CD8-positive, alpha-beta memory T cell (primary cell): ENCODE measurements around the gene SUPT4H1. TPM values are rescaled to one million over a fixed set of nuclear protein-coding genes. Genes with fewer than 3 reads are reported as not detected.
A peak's percentile ranks its signal among the peaks of the same experiment; 100 is the strongest.

Experiments
- CTCF ChIA-PET: fragments of 350-600 bp; sonication (Branson Sonifier 250); formaldehyde crosslinking; loops from one replicate; lab custom pipeline; 2021; ENCODE audit warnings: antibody characterized with exemption; lab: Charles Lee
- POLR2A ChIA-PET: fragments of 350-600 bp; sonication (Branson Sonifier 250); formaldehyde crosslinking; loops from one replicate; lab custom pipeline; 2021; ENCODE audit warnings: antibody characterized with exemption; lab: Charles Lee
- DNase-seq, 5 donors: peaks; one replicate each; pipeline versions ENCODE4 v3.0.0 to v3.0.0-alpha.2; 2020 to 2022; ENCODE audit warnings: mixed read lengths in 1 of 5
- H3K27ac ChIP-seq: one replicate; pipeline ENCODE4 v1.7.0; 2013; ENCODE audit warnings: low read depth, mild to moderate bottlenecking, low read length, moderate library complexity
- H3K27me3 ChIP-seq: 2 replicates; pipeline ENCODE4 v1.7.0; 2013; ENCODE audit warnings: low read length, mild to moderate bottlenecking; ENCODE audit not compliant: insufficient read depth, poor library complexity, severe bottlenecking
- H3K36me3 ChIP-seq: 2 replicates; pipeline ENCODE4 v1.7.0; 2013; ENCODE audit warnings: mild to moderate bottlenecking, low read length, moderate library complexity; ENCODE audit not compliant: insufficient read depth
- H3K4me1 ChIP-seq: 2 replicates; pipeline ENCODE4 v1.7.0; 2013; ENCODE audit warnings: mild to moderate bottlenecking, low read length, moderate library complexity; ENCODE audit not compliant: insufficient read depth
- H3K4me3 ChIP-seq: 2 replicates; pipeline ENCODE4 v1.7.0; 2013; ENCODE audit warnings: mild to moderate bottlenecking, low read length
- H3K9me3 ChIP-seq: 2 replicates; pipeline ENCODE4 v1.7.0; 2013; ENCODE audit warnings: mild to moderate bottlenecking, low read length
- H3K27ac Mint-ChIP-seq, 8 donors: one replicate each; pipeline ENCODE4 v1.8.0; 2020 to 2021; ENCODE audit warnings: mixed read lengths in 8 of 8, mild to moderate bottlenecking in 6 of 8, inconsistent platforms in 3 of 8, moderate library complexity in 3 of 8
- H3K27me3 Mint-ChIP-seq, 2 donors: one replicate each; pipeline ENCODE4 v1.8.0; 2020 to 2021; ENCODE audit warnings: mixed read lengths in 2 of 2, mild to moderate bottlenecking in 1 of 2, moderate library complexity in 1 of 2
- H3K36me3 Mint-ChIP-seq, 3 donors: one replicate each; pipeline ENCODE4 v1.8.0; 2020 to 2021; ENCODE audit warnings: mixed read lengths in 3 of 3, inconsistent platforms in 1 of 3, mild to moderate bottlenecking in 1 of 3
- H3K4me1 Mint-ChIP-seq, 3 donors: one replicate each; pipeline ENCODE4 v1.8.0; 2020 to 2021; ENCODE audit warnings: mixed read lengths in 3 of 3, inconsistent platforms in 1 of 3, mild to moderate bottlenecking in 1 of 3
- H3K4me3 Mint-ChIP-seq, 7 donors: one replicate each; pipeline ENCODE4 v1.8.0; 2020 to 2021; ENCODE audit warnings: mixed read lengths in 7 of 7, mild to moderate bottlenecking in 6 of 7, moderate library complexity in 4 of 7, inconsistent platforms in 2 of 7
- H3K9me3 Mint-ChIP-seq, 5 donors: one replicate each; pipeline ENCODE4 v1.8.0; 2020 to 2022; ENCODE audit warnings: mixed read lengths in 5 of 5, mild to moderate bottlenecking in 3 of 5, moderate library complexity in 2 of 5, inconsistent platforms in 1 of 5
- polyA plus RNA-seq: library from polyadenylated mRNA; unstranded; fragments of 300-500 nt; fragmentation: Illumina TruSeq; gene quantifications from one replicate; pipeline ENCODE4 v1.2.3, GENCODE V29; 2021
- total RNA-seq, 2 experiments: library from RNA; stranded (reverse); gene quantifications; one replicate each; pipeline ENCODE4 v1.2.3, GENCODE V29; 2021

Gene SUPT4H1
- total and polyA plus RNA-seq, 3 experiments from 2014 or later = 97.5 to 149 (median 145) TPM

- H3K9me3 ChIP-seq = no peaks in the 10 kb centered on the region
- no peak for DNase-seq
- H3K27me3 ChIP-seq = no peaks in the 10 kb centered on the region
- H3K4me3 Mint-ChIP-seq = no peak overlapping the region
- no peak overlapping the region for H3K4me3 ChIP-seq
- peaks cover 0 to 1% of the 10 kb centered on the region in 2 donors for H3K27me3 Mint-ChIP-seq
- peaks cover 4 to 14% (median 6%) of the 10 kb centered on the region in 3 donors for H3K4me1 Mint-ChIP-seq
- ChIA-PET CTCF (interaction anchor here (0.5 to 2.6 kb wide), 3 partner anchors 14 to 59 kb away, joined by 3 to 9 read pairs (median 3); no protein-coding TSS in a partner anchor), POLR2A (interaction anchor here (0.7 kb wide), 1 partner anchor 793 kb away, joined by 4 read pairs; no protein-coding TSS in a partner anchor)
- H3K27ac ChIP-seq = no peak overlapping the region
- peaks cover 0 to 29% (median 2%) of the 10 kb centered on the region in 3 donors for H3K36me3 Mint-ChIP-seq
- no peaks in the 10 kb centered on the region for H3K36me3 ChIP-seq
- H3K4me1 ChIP-seq = peaks cover under 1% of the 10 kb centered on the region
- H3K27ac Mint-ChIP-seq = no peak overlapping the region
- no peaks in the 10 kb centered on the region for H3K9me3 Mint-ChIP-seq
These were observed 6.6 kb upstream of the SUPT4H1 start for GRCh38 chr17:58358408-58359172.

- no peaks in the 10 kb centered on the region for H3K9me3 Mint-ChIP-seq
- Histone ChIP-seq H3K27ac (no peak overlapping the region), H3K4me3 (no peak overlapping the region), H3K27me3 (no peaks in the 10 kb centered on the region), H3K36me3 (no peaks in the 10 kb centered on the region), H3K9me3 (no peaks in the 10 kb centered on the region), H3K4me1 (peaks cover 10% of the 10 kb centered on the region)
- H3K27ac Mint-ChIP-seq = peak overlapping the region in 1 of 8 donors; percentile 32
- H3K36me3 Mint-ChIP-seq = peaks cover 0 to 25% (median 2%) of the 10 kb centered on the region in 3 donors
- no peaks in the 10 kb centered on the region for H3K27me3 Mint-ChIP-seq
- POLR2A ChIA-PET = interaction anchor here (7.0 kb wide), 1 partner anchor 19 kb away, joined by 108 read pairs; no protein-coding TSS in a partner anchor
- H3K4me3 Mint-ChIP-seq = no peak overlapping the region
- CTCF ChIA-PET = interaction anchor here (0.5 to 8.7 kb wide), 7 partner anchors 13 to 60 kb away, joined by 3 to 97 read pairs (median 6); partner anchors contain the start of gene RNF43
- no peak for DNase-seq
- H3K4me1 Mint-ChIP-seq = peaks cover 13 to 24% (median 16%) of the 10 kb centered on the region in 3 donors
These were observed 5.6 kb upstream of the SUPT4H1 start for GRCh38 chr17:58357312-58358297.

DNA sequence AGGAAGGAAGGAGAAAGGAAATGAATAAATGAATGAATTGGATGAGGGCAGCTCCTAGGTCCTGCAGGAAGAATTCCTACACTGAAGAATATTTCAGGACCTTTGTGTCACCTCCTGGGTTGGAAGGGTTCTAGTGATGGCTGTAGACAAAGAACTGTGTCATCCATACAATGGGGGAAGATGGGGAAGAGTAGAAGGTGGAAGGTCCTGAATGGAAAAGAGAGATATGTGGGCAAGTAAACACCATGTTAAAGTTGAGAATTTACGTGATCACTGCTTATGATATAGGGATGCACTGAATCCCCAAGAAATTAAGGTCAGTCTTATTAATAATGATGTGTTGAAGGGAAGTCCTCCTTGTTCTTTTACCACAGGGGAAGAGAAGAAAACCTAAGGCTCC, 4.2 kb upstream of the SUPT4H1 start:
- Histone ChIP-seq H3K9me3 (no peaks in the 10 kb centered on the region), H3K36me3 (no peaks in the 10 kb centered on the region), H3K4me3 (no peak overlapping the region), H3K27ac (no peak overlapping the region), H3K4me1 (peaks cover 17% of the 10 kb centered on the region), H3K27me3 (no peaks in the 10 kb centered on the region)
- Mint-ChIP-seq H3K9me3 (no peaks in the 10 kb centered on the region), H3K36me3 (peaks cover 5 to 31% (median 6%) of the 10 kb centered on the region in 3 donors), H3K4me3 (no peak overlapping the region), H3K27me3 (no peaks in the 10 kb centered on the region), H3K27ac (peak overlapping the region in 3 of 8 donors; percentile 16 to 77 (median 36)), H3K4me1 (peaks cover 22 to 36% (median 28%) of the 10 kb centered on the region in 3 donors)
- no peak for DNase-seq
- POLR2A ChIA-PET = interaction anchor here (0.6 to 7.0 kb wide), 6 partner anchors 11 to 65 kb away, joined by 3 to 108 read pairs (median 6); partner anchors contain the start of gene RNF43
- CTCF ChIA-PET = interaction anchor here (0.8 to 8.7 kb wide), 6 partner anchors 12 to 155 kb away, joined by 3 to 97 read pairs (median 5); partner anchors contain the start of gene RNF43

DNA sequence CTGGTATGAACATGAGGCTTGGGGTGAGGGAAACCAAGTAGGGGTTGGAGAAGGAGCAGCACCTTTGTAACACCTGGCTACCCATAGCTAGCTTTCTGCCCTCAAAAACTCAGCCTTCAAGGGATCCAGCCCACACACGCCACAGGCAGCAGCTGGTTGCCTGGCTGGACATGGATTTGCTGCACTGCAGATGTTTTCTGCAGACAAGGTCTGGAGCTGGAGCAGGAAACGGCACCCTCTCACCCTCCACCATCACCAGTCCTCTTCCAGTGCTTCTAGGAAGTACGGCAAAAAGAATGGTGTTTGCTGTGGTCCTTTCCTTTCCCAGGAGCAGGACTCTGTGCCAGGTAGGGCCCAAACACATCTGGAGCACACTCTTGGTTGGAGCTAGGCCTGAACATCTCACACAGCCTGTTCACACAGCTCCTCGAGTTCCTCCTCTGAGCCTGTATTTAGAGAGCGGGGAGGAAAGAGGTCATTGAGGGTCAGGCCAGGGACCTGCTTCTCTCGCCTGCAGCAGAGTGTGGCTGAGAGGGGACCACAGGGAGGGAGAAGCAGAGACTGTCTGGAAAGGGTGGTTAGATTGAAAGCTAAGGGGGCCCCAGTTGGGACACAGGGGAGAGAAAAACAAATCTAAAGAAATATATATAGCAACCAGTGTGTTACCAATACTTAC, 2.7 kb upstream of the SUPT4H1 start:
- no peak for DNase-seq
- H3K9me3 Mint-ChIP-seq = no peaks in the 10 kb centered on the region
- H3K27me3 ChIP-seq = no peaks in the 10 kb centered on the region
- peaks cover 23% of the 10 kb centered on the region for H3K4me1 ChIP-seq
- H3K4me3 Mint-ChIP-seq = no peak overlapping the region
- H3K4me1 Mint-ChIP-seq = peaks cover 27 to 43% (median 37%) of the 10 kb centered on the region in 3 donors
- peaks cover 3% of the 10 kb centered on the region for H3K36me3 ChIP-seq
- ChIA-PET POLR2A (interaction anchor here (1.1 to 7.0 kb wide), 5 partner anchors 16 to 161 kb away, joined by 3 to 108 read pairs (median 6); partner anchors contain the start of gene RNF43), CTCF (interaction anchor here (1.2 to 8.7 kb wide), 6 partner anchors 10 to 133 kb away, joined by 3 to 97 read pairs (median 8); partner anchors contain the start of gene RNF43)
- H3K4me3 ChIP-seq = no peak overlapping the region
- H3K27me3 Mint-ChIP-seq = no peaks in the 10 kb centered on the region
- H3K27ac ChIP-seq = no peak overlapping the region
- peaks cover 5 to 39% (median 8%) of the 10 kb centered on the region in 3 donors for H3K36me3 Mint-ChIP-seq
- peak overlapping the region in 3 of 8 donors; percentile 93 to 98 (median 95) for H3K27ac Mint-ChIP-seq
- no peaks in the 10 kb centered on the region for H3K9me3 ChIP-seq

- Histone ChIP-seq H3K27ac (peak overlapping the region; percentile 93), H3K36me3 (peaks cover 15% of the 10 kb centered on the region), H3K27me3 (no peaks in the 10 kb centered on the region), H3K4me1 (peaks cover 33% of the 10 kb centered on the region), H3K4me3 (peak overlapping the region; percentile 98), H3K9me3 (no peaks in the 10 kb centered on the region)
- DNase-seq = no peak
- Mint-ChIP-seq H3K4me3 (peak overlapping the region; percentile 88 to 100 (median 97)), H3K9me3 (no peaks in the 10 kb centered on the region), H3K36me3 (peaks cover 16 to 52% (median 17%) of the 10 kb centered on the region in 3 donors), H3K4me1 (peaks cover 35 to 56% (median 49%) of the 10 kb centered on the region in 3 donors), H3K27me3 (no peaks in the 10 kb centered on the region), H3K27ac (peak overlapping the region; percentile 94 to 98 (median 98))
- POLR2A ChIA-PET = interaction anchor here (1.9 to 7.0 kb wide), 5 partner anchors 10 to 35 kb away, joined by 5 to 108 read pairs (median 39); no protein-coding TSS in a partner anchor
- CTCF ChIA-PET = interaction anchor here (0.7 to 8.7 kb wide), 6 partner anchors 9 to 64 kb away, joined by 3 to 97 read pairs (median 14); partner anchors contain the start of gene RNF43
These were observed 1.4 kb upstream of the SUPT4H1 start for GRCh38 chr17:58353389-58353825.

GRCh38 chr17:58352596-58353388, 791 bp upstream of the SUPT4H1 start:
- Histone ChIP-seq H3K27ac (peak overlapping the region; percentile 93), H3K4me1 (peaks cover 33% of the 10 kb centered on the region), H3K36me3 (peaks cover 22% of the 10 kb centered on the region), H3K4me3 (peak overlapping the region; percentile 98), H3K27me3 (no peaks in the 10 kb centered on the region), H3K9me3 (no peaks in the 10 kb centered on the region)
- no peaks in the 10 kb centered on the region for H3K27me3 Mint-ChIP-seq
- no peaks in the 10 kb centered on the region for H3K9me3 Mint-ChIP-seq
- CTCF ChIA-PET = interaction anchor here (0.7 to 8.7 kb wide), 13 partner anchors 8 to 166 kb away, joined by 3 to 97 read pairs (median 5); partner anchors contain the start of genes HSF5 and RNF43
- peaks cover 38 to 61% (median 55%) of the 10 kb centered on the region in 3 donors for H3K4me1 Mint-ChIP-seq
- DNase-seq = peak in 1 of 5 donors; percentile 33
- POLR2A ChIA-PET = interaction anchor here (0.9 to 7.0 kb wide), 12 partner anchors 9 to 652 kb away, joined by 3 to 108 read pairs (median 6); partner anchors contain the start of genes RNF43, SRSF1 and TSPOAP1
- peaks cover 18 to 58% (median 19%) of the 10 kb centered on the region in 3 donors for H3K36me3 Mint-ChIP-seq
- peak overlapping the region; percentile 88 to 100 (median 97) for H3K4me3 Mint-ChIP-seq
- peak overlapping the region; percentile 94 to 98 (median 98) for H3K27ac Mint-ChIP-seq
